ENCODE results near the gene CCDC183. TPM values are rescaled to one million over a fixed set of nuclear protein-coding genes. Genes with fewer than 3 reads are reported as not detected.

CCDC183 gene
- total and polyA plus RNA-seq, 2 of the 4 experiments (the other 2 are of a cell fraction) = under 0.01 to 0.29 TPM

- no peaks in the 10 kb centered on the region for H3K9me3 ChIP-seq (ENCODE audit: control insufficient read depth, insufficient read depth, low read length)
- H3K23ac ChIP-seq (ENCODE audit: low read depth, low read length) = no peak overlapping the region
- no peak overlapping the region for H3K56ac ChIP-seq (ENCODE audit: extremely low read depth, insufficient read depth, low read length)
- H2AK9ac ChIP-seq (replicated peaks; ENCODE audit: low read depth, low read length, poor library complexity) = no peak overlapping the region
- POLR2A ChIA-PET (ENCODE audit: unreplicated experiment) = no interaction called here
- intact Hi-C loops (cut with micrococcal nuclease) (no loop called here), in situ Hi-C loops (cut with MboI; ENCODE audit: low sequenced_read_pairs) (loop anchor here (10.0 kb wide), 1 partner anchor 248 kb away; the partner anchor contains the start of gene FUT7), dilution Hi-C loops (cut with HindIII; ENCODE audit: low sequenced_read_pairs, unreplicated experiment) (no loop called here)
- BruUV-seq (replicated peaks) = no TSS peak
- peaks cover 11% of the 10 kb centered on the region for H3K27me3 ChIP-seq (ENCODE audit: control insufficient read depth, insufficient read depth, low read length)
- no peak overlapping the region for H2AK5ac ChIP-seq (ENCODE audit: low read depth, low read length)
- peaks cover under 1 to 3% of the 10 kb centered on the region in 2 experiments; a peak in 3 of 4 replicates for H3K79me1 ChIP-seq (ENCODE audit: low read depth in 1 of 2, low read length in 2 of 2)
- H2AFZ ChIP-seq (replicated peaks; ENCODE audit: low read length, poor library complexity) = no peak overlapping the region
- H3K4ac ChIP-seq (ENCODE audit: low read depth, low read length) = no peak overlapping the region
- no peak overlapping the region for H3K9ac ChIP-seq (ENCODE audit: low read depth, low read length)
- no peak overlapping the region for H2BK20ac ChIP-seq (ENCODE audit: low read depth, low read length)
- H4K8ac ChIP-seq (ENCODE audit: low read depth in 2 of 2, low read length in 2 of 2) = no peak overlapping the region
- H4K5ac ChIP-seq (ENCODE audit: low read depth, low read length) = no peak overlapping the region
- H3K9me1 ChIP-seq (ENCODE audit: insufficient read depth, low read length) = no peaks in the 10 kb centered on the region
- CTCF ChIA-PET = interaction anchor here (0.6 to 1.2 kb wide), 2 partner anchors 55 to 249 kb away, joined by 4 to 5 read pairs; no protein-coding TSS in a partner anchor
- no peak for ATAC-seq (ENCODE audit: low read depth)
- no peaks in the 10 kb centered on the region; the same call in 1 of the 2 replicates for H4K20me1 ChIP-seq (ENCODE audit: insufficient read depth, low read length)
- WGBS, 2 experiments (ENCODE audit: extremely low coverage in 2 of 2, insufficient read length in 1 of 2) = 70% methylated on average over 2 of the region's 10 CpGs; no CpG with 5 or more reads in 1 of the 2 experiments
- no peak overlapping the region for H3K18ac ChIP-seq (ENCODE audit: low read depth, low read length)
- no peak overlapping the region for H4K91ac ChIP-seq (ENCODE audit: insufficient read depth, low read depth, low read length)
- no peak for DNase-seq
- H3K4me1 ChIP-seq (ENCODE audit: control insufficient read depth, insufficient read depth, low read length) = no peaks in the 10 kb centered on the region
- no peak for TF ChIP-seq CTCF (conservative IDR thresholded peaks at IDR 0.05; ENCODE audit: low read depth, low read length)
- no peak for TF ChIP-seq MAZ (IDR thresholded peaks at IDR 0.05; ENCODE audit: borderline replicate concordance, low read depth, low read length)
- no peak for TF ChIP-seq RFX5 (IDR thresholded peaks at IDR 0.05; ENCODE audit: low read depth, low read length)
- no peak for TF ChIP-seq BHLHE40 (IDR thresholded peaks at IDR 0.05; ENCODE audit: low read depth, low read length)
- no peak for TF ChIP-seq NFE2L2 (IDR thresholded peaks at IDR 0.05; ENCODE audit: low read depth, low read length)
- no peak for TF ChIP-seq SMC3 (IDR thresholded peaks at IDR 0.05; ENCODE audit: low read depth, low read length)
- TF ChIP-seq RAD21 (IDR thresholded peaks at IDR 0.05; ENCODE audit: low read length) = no peak
- TF ChIP-seq USF2 (IDR thresholded peaks at IDR 0.05; ENCODE audit: low read depth, low read length) = no peak
- H3K14ac ChIP-seq (replicated peaks; ENCODE audit: low read depth, low read length) = no peak overlapping the region
- H3K4me2 ChIP-seq (ENCODE audit: low read depth, low read length) = no peak overlapping the region
- no peak overlapping the region for H3K27ac ChIP-seq (ENCODE audit: insufficient read depth, low read length)
- no peak overlapping the region for H2BK120ac ChIP-seq (ENCODE audit: low read depth, low read length)
- H2BK15ac ChIP-seq (ENCODE audit: low read depth, low read length) = no peak overlapping the region
- H3K4me3 ChIP-seq (ENCODE audit: insufficient read depth, low read depth, low read length) = no peak overlapping the region
- no peaks in the 10 kb centered on the region for H3K36me3 ChIP-seq (ENCODE audit: control insufficient read depth, insufficient read depth, low read length)
- no peak overlapping the region for H2BK5ac ChIP-seq (ENCODE audit: low read depth, low read length, poor library complexity, severe bottlenecking)
Observed at GRCh38 chr9:136786451-136786850, 9.7 kb upstream of the CCDC183 start.
